ENCODE results near the gene ACIN1. TPM values are rescaled to one million over a fixed set of nuclear protein-coding genes. Genes with fewer than 3 reads are reported as not detected.

The ACIN1 gene
- total and polyA plus RNA-seq, 9 of the 15 experiments (the other 6 are each of a cell fraction or from before 2014, with no cell fraction given), result 5.0 to 196 (median 129) TPM

DNA sequence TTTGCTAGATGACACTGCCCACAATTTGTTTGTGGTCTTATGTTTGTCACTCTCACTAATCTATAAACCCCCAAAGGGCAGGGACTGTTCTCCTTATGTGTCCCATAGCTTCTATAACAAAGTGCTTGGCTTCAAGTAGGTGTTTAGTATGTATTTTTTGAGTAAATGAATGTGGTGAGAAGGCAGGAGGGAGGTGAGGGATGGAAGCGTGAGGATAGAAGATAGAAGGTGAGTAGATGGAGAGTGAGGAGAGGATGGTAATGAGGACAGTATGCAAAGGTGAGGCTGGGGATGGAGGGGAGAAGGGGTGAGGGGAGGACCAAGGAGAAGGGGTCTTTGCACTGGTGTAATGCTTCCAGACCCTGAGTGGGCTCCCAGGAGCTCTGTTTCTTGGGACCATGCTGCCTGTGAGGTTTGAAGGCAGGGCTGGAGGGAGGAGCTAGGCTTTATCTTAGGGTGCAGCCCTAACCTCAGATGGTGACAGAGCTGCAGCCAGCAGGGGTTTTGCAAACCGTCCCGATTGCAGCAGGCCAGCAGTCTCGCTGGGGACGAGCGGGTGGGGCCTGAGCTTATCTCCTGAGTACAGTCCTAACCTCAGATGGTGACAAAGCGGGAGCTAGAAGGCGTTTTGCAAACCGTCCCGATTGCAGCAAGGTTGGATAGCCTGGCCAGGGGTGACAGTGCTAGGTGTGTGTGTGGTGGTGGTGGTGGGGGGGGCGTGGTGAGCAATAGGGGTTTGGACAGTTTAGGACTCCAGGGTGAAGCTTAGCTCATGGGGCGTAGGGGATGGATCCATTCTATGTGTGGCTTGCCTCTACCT, 17.6 kb upstream of the ACIN1 start (continued):
- TF ChIP-seq, protein P1, sequence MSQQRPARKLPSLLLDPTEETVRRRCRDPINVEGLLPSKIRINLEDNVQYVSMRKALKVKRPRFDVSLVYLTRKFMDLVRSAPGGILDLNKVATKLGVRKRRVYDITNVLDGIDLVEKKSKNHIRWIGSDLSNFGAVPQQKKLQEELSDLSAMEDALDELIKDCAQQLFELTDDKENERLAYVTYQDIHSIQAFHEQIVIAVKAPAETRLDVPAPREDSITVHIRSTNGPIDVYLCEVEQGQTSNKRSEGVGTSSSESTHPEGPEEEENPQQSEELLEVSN (IDR thresholded peaks at IDR 0.05; ENCODE audit: borderline replicate concordance in 1 of 2, extremely low read depth in 1 of 2, insufficient read depth in 1 of 2, insufficient read length in 1 of 2, low read depth in 1 of 2, low read length in 1 of 2, poor library complexity in 1 of 2, severe bottlenecking in 1 of 2), result no peak
- TF ChIP-seq ZC3H8 (IDR thresholded peaks at IDR 0.05) (no peak), TRIM28 (IDR thresholded peaks at IDR 0.05) (no peak; the same call in 1 of the 2 replicates), TCFL5 (CRISPR knock-in tag; conservative IDR thresholded peaks at IDR 0.05) (no peak), FOXP1 (CRISPR knock-in tag; IDR thresholded peaks at IDR 0.05) (peak; percentile 75; the same call in 1 of the 2 replicates), ZNF764 (CRISPR knock-in tag; IDR thresholded peaks at IDR 0.05; ENCODE audit: low read depth) (no peak), TAL1 (IDR thresholded peaks at IDR 0.05) (peak; percentile 98), HDAC2 (IDR thresholded peaks at IDR 0.05) (peak; percentile 100), MCM7 (IDR thresholded peaks at IDR 0.05) (no peak), XRCC3 (IDR thresholded peaks at IDR 0.05) (no peak), NCOR1 (IDR thresholded peaks at IDR 0.05) (peak; percentile 96), MBD2 (IDR thresholded peaks at IDR 0.05; ENCODE audit: borderline replicate concordance, low read depth) (peak; percentile 62), TAF15 (IDR thresholded peaks at IDR 0.05; ENCODE audit: low read depth, low read length) (no peak), ETV5 (CRISPR knock-in tag; IDR thresholded peaks at IDR 0.05; ENCODE audit: low read depth) (peak; percentile 75; the same call in 1 of the 2 replicates), RHOXF2B (CRISPR knock-in tag; conservative IDR thresholded peaks at IDR 0.05) (no peak)
- TF ChIP-seq, protein P2, sequence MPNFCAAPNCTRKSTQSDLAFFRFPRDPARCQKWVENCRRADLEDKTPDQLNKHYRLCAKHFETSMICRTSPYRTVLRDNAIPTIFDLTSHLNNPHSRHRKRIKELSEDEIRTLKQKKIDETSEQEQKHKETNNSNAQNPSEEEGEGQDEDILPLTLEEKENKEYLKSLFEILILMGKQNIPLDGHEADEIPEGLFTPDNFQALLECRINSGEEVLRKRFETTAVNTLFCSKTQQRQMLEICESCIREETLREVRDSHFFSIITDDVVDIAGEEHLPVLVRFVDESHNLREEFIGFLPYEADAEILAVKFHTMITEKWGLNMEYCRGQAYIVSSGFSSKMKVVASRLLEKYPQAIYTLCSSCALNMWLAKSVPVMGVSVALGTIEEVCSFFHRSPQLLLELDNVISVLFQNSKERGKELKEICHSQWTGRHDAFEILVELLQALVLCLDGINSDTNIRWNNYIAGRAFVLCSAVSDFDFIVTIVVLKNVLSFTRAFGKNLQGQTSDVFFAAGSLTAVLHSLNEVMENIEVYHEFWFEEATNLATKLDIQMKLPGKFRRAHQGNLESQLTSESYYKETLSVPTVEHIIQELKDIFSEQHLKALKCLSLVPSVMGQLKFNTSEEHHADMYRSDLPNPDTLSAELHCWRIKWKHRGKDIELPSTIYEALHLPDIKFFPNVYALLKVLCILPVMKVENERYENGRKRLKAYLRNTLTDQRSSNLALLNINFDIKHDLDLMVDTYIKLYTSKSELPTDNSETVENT (CRISPR knock-in tag; IDR thresholded peaks at IDR 0.05), result peak; percentile 58; the same call in 1 of the 2 replicates
- TF ChIP-seq, protein P3, sequence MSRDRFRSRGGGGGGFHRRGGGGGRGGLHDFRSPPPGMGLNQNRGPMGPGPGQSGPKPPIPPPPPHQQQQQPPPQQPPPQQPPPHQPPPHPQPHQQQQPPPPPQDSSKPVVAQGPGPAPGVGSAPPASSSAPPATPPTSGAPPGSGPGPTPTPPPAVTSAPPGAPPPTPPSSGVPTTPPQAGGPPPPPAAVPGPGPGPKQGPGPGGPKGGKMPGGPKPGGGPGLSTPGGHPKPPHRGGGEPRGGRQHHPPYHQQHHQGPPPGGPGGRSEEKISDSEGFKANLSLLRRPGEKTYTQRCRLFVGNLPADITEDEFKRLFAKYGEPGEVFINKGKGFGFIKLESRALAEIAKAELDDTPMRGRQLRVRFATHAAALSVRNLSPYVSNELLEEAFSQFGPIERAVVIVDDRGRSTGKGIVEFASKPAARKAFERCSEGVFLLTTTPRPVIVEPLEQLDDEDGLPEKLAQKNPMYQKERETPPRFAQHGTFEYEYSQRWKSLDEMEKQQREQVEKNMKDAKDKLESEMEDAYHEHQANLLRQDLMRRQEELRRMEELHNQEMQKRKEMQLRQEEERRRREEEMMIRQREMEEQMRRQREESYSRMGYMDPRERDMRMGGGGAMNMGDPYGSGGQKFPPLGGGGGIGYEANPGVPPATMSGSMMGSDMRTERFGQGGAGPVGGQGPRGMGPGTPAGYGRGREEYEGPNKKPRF (IDR thresholded peaks at IDR 0.05; ENCODE audit: low read depth, low read length), result no peak
- TF ChIP-seq, protein P4, sequence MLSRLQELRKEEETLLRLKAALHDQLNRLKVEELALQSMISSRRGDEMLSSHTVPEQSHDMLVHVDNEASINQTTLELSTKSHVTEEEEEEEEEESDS (CRISPR knock-in tag; IDR thresholded peaks at IDR 0.05), result no peak
- TF ChIP-seq, protein P5, sequence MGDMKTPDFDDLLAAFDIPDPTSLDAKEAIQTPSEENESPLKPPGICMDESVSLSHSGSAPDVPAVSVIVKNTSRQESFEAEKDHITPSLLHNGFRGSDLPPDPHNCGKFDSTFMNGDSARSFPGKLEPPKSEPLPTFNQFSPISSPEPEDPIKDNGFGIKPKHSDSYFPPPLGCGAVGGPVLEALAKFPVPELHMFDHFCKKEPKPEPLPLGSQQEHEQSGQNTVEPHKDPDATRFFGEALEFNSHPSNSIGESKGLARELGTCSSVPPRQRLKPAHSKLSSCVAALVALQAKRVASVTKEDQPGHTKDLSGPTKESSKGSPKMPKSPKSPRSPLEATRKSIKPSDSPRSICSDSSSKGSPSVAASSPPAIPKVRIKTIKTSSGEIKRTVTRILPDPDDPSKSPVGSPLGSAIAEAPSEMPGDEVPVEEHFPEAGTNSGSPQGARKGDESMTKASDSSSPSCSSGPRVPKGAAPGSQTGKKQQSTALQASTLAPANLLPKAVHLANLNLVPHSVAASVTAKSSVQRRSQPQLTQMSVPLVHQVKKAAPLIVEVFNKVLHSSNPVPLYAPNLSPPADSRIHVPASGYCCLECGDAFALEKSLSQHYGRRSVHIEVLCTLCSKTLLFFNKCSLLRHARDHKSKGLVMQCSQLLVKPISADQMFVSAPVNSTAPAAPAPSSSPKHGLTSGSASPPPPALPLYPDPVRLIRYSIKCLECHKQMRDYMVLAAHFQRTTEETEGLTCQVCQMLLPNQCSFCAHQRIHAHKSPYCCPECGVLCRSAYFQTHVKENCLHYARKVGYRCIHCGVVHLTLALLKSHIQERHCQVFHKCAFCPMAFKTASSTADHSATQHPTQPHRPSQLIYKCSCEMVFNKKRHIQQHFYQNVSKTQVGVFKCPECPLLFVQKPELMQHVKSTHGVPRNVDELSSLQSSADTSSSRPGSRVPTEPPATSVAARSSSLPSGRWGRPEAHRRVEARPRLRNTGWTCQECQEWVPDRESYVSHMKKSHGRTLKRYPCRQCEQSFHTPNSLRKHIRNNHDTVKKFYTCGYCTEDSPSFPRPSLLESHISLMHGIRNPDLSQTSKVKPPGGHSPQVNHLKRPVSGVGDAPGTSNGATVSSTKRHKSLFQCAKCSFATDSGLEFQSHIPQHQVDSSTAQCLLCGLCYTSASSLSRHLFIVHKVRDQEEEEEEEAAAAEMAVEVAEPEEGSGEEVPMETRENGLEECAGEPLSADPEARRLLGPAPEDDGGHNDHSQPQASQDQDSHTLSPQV (IDR thresholded peaks at IDR 0.05), result no peak

Data from K562 (cell line).